HepG2 (cell line): Measurements from ENCODE around the gene AGGF1. TPM values are rescaled to one million over a fixed set of nuclear protein-coding genes. Genes with fewer than 3 reads are reported as not detected.

Experiments
- ATAC-seq: fragments of 200-7000 bp; cut with Tn5 transposase; 3 replicates; pipeline ENCODE4 v1.9.1; 2020; ENCODE audit warnings: mild to moderate bottlenecking, moderate library complexity
- BruUV-seq: library from RNA; stranded (reverse); fragments of 400-500 nt; replicated peaks from 2 replicates; lab custom pipeline; 2021; lab: Mats Ljungman, UMichigan
- CTCF ChIA-PET: fragments of 300-600 bp; formaldehyde crosslinking; extraction: SDS; loops from one replicate; lab custom pipeline; 2021; ENCODE audit warnings: low total read pairs, inconsistent platforms, low intra/inter-chr PET ratio; lab: Yijun Ruan, JAX
- POLR2A ChIA-PET: fragments of 350-600 bp; sonication (Branson Sonifier 250); formaldehyde crosslinking; loops from one replicate; lab custom pipeline; 2020; ENCODE audit warnings: antibody characterized with exemption, inconsistent platforms; lab: Yijun Ruan, JAX
- DNase-seq: peaks from one replicate; pipeline ENCODE4 v3.0.0-alpha.2; 2015; ENCODE audit warnings: low spot score
- FAIRE-seq: peaks from 3 replicates; lab custom pipeline; 2011; peaks lifted over from hg19 to GRCh38; lab: Jason Lieb, UNC
- H2AFZ ChIP-seq: one replicate; pipeline ENCODE4 v1.6.1; 2011; ENCODE audit warnings: low read length, inconsistent platforms
- H3K27ac ChIP-seq: fragments of 300-600 bp; 3 replicates; pipeline ENCODE4 v1.8.0; 2011; ENCODE audit warnings: mixed run types, mild to moderate bottlenecking, mixed read lengths, low read length, inconsistent platforms; ENCODE audit not compliant: insufficient read depth; ENCODE audit errors: extremely low read length
- H3K27me3 ChIP-seq, 2 experiments: fragments of 200-600 bp in 1 of 2; 2 replicates in 1 of 2; 3 replicates in 1 of 2; pipeline versions ENCODE4 v1.6.0 to v1.8.0; 2011; ENCODE audit warnings: low read length in 2 of 2, mild to moderate bottlenecking in 2 of 2, moderate library complexity in 2 of 2, inconsistent platforms in 1 of 2; ENCODE audit not compliant: insufficient read depth in 2 of 2, control insufficient read depth in 1 of 2
- H3K36me3 ChIP-seq, 2 experiments: fragments of 200-600 bp in 1 of 2; replicated peaks in 1 of 2; 2 replicates in 1 of 2; 3 replicates in 1 of 2; pipeline versions ENCODE4 v1.5.1 to v1.8.0; 2011; ENCODE audit warnings: low read length in 2 of 2, inconsistent platforms in 1 of 2; ENCODE audit not compliant: insufficient read depth in 2 of 2, control insufficient read depth in 1 of 2
- H3K4me1 ChIP-seq: 2 replicates; pipeline ENCODE4 v1.5.1; 2012; ENCODE audit warnings: low read length, inconsistent platforms; ENCODE audit not compliant: insufficient read depth
- H3K4me2 ChIP-seq: 2 replicates; pipeline ENCODE4 v1.6.0; 2011; ENCODE audit warnings: low read depth, low read length, inconsistent platforms
- H3K4me3 ChIP-seq, 3 experiments: fragments of 200-600 bp in 1 of 3; sonication (generic), shearing (Covaris generic) in 1 of 3; replicated peaks in 1 of 3; 2 replicates each; pipeline ENCODE4 v1.5.1; 2011 to 2016; ENCODE audit warnings: low read length in 3 of 3, inconsistent platforms in 2 of 3, low read depth in 2 of 3, mild to moderate bottlenecking in 2 of 3, control low read depth in 1 of 3, mixed read lengths in 1 of 3; ENCODE audit not compliant: insufficient read depth in 1 of 3
- H3K79me2 ChIP-seq: one replicate; pipeline ENCODE4 v1.6.1; 2011; ENCODE audit warnings: low read length, inconsistent platforms; ENCODE audit not compliant: insufficient read depth
- H3K9ac ChIP-seq: 2 replicates; pipeline ENCODE4 v1.6.0; 2011; ENCODE audit warnings: mild to moderate bottlenecking, low read depth, low read length, inconsistent platforms; ENCODE audit not compliant: insufficient read depth
- H3K9me3 ChIP-seq: 2 replicates; pipeline ENCODE4 v1.5.1; 2012; ENCODE audit warnings: mild to moderate bottlenecking, low read length
- H4K20me1 ChIP-seq: 2 replicates; pipeline ENCODE4 v1.6.0; 2011; ENCODE audit warnings: inconsistent platforms, mild to moderate bottlenecking, low read length, moderate library complexity; ENCODE audit not compliant: insufficient read depth
- EP300 ChIP-seq, 3 experiments: sonication (generic) in 1 of 3; formaldehyde crosslinking in 1 of 3; IDR thresholded peaks; 2 replicates each; pipeline versions ENCODE4 v1.5.1 to v1.6.1; 2011 to 2020; ENCODE audit warnings: low read depth in 2 of 3, low read length in 2 of 3, borderline replicate concordance in 1 of 3, improper control_type of control experiment in 1 of 3, mild to moderate bottlenecking in 1 of 3, missing genetic modification reagents in 1 of 3, moderate library complexity in 1 of 3
- HNRNPH1 ChIP-seq: fragments of 200-400 bp; formaldehyde crosslinking; optimal IDR thresholded peaks from 2 replicates; pipeline ENCODE3; 2017; ENCODE audit warnings: mild to moderate bottlenecking, low read depth, low read length
- KDM4B ChIP-seq: sonication (generic); formaldehyde crosslinking; IDR thresholded peaks from 2 replicates; pipeline ENCODE4 v1.4.0; 2020; ENCODE audit warnings: missing genetic modification reagents
- NFIC ChIP-seq: IDR thresholded peaks from 2 replicates; pipeline ENCODE4 v1.6.1; 2012; ENCODE audit warnings: mild to moderate bottlenecking, low read length, inconsistent platforms
- RAD21 ChIP-seq: fragments of 450-650 bp; formaldehyde crosslinking; IDR thresholded peaks from 2 replicates; pipeline ENCODE4 v1.5.0; 2020; ENCODE audit warnings: mild to moderate bottlenecking
- SMC3 ChIP-seq: IDR thresholded peaks from 2 replicates; pipeline ENCODE4 v1.6.1; 2011; ENCODE audit warnings: low read length, improper control_type of control experiment
- STAG1 ChIP-seq: sonication (generic); formaldehyde crosslinking; IDR thresholded peaks from 2 replicates; pipeline ENCODE4 v1.4.0; 2020; ENCODE audit warnings: missing genetic modification reagents
- ZFP36L1 ChIP-seq: sonication (generic); formaldehyde crosslinking; IDR thresholded peaks from 2 replicates; pipeline ENCODE4 v1.8.0; 2022; ENCODE audit warnings: mild to moderate bottlenecking, missing genetic modification reagents, moderate library complexity
- WGBS: methylation state at CpG from one replicate; pipeline ENCODE4 v1.1.6; 2017; ENCODE audit warnings: low lambda C conversion rate; 5-methylcytosine and 5-hydroxymethylcytosine counted together
- in situ Hi-C: cut with HindIII; loops from 2 replicates; pipeline ENCODE4 v1.10.0; 2017; ENCODE audit warnings: low pct_unique_long_range_greater_than_20kb; ENCODE audit not compliant: extremely low pct_ligation_motif_present
- intact Hi-C: fragments of 100-400 bp; cut with micrococcal nuclease; formaldehyde crosslinking; loops from one replicate; pipeline ENCODE4 v1.10.0; 2022; ENCODE audit not compliant: unreplicated experiment
- polyA plus RNA-seq, 8 experiments: library from polyadenylated mRNA; depleted of rRNA in 3 of 8; stranded (reverse) in 7 of 8; unstranded in 1 of 8; fragments of >200 nt; fragmentation: Illumina TruSeq in 4 of 8; extraction: Trizol in 4 of 8; gene quantifications; 2 replicates each; pipeline versions ENCODE4 v1.2.1 to v1.2.3, GENCODE V29; 2011 to 2016; ENCODE audit warnings: low read depth in 4 of 8, missing spikeins in 1 of 8, mixed read lengths in 1 of 8; ENCODE audit not compliant: insufficient read depth in 1 of 8
- total RNA-seq, 5 experiments: library from RNA; depleted of rRNA; stranded (reverse); fragments of >200 nt; fragmentation: Illumina TruSeq; extraction: Trizol; gene quantifications; 2 replicates each; pipeline ENCODE4 v1.2.3, GENCODE V29; 2016; ENCODE audit warnings: low read depth in 1 of 5
- TF ChIP-seq, protein P1 (sequence below): sonication (generic); formaldehyde crosslinking; IDR thresholded peaks from 2 replicates; pipeline ENCODE4 v1.5.0; 2020; ENCODE audit warnings: mild to moderate bottlenecking, missing genetic modification reagents, moderate library complexity
- TF ChIP-seq, protein P2 (sequence below): sonication (generic); formaldehyde crosslinking; IDR thresholded peaks from 2 replicates; pipeline ENCODE4 v1.5.1; 2020; ENCODE audit warnings: missing genetic modification reagents, mild to moderate bottlenecking, borderline replicate concordance

The AGGF1 gene
- total and polyA plus RNA-seq, 2 of the 13 experiments (the other 11 are each of a cell fraction or from before 2014, with no cell fraction given), result 12.9 to 15.5 TPM

DNA sequence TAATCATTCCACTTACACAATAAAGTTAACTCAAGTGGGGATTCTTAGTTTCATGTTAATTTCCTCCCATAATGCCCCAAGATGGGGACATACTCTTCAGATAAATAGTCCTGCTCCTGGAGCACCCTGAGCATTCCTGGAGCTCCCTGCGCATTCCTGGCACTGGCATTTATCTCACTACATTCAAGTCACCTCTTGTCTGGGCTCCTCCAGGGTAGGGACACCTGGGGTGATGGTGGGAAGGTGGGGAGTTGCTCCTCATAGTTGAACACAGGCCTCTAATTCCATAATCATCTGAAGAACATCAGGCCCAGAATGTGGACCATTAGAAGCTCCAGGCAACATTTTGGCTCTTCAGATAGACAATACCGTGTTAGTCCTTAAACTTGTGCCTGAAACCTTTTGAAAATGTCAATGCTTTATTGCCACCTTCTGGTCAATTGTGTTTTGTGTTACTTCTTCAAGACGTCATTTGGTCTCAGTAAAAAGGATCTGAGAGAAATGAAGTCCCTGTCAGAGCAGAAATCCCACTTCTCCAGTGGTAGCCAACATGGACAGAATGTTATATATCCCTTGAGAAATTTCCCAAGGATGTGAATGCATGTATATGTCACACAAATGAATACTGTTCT, 14.2 kb upstream of the AGGF1 start:
- POLR2A ChIA-PET, result no interaction called here
- intact Hi-C loops (loop anchor here (1.0 kb wide), 1 partner anchor 148 kb away; no protein-coding TSS in a partner anchor), in situ Hi-C loops (loop anchor here (5.0 kb wide), 1 partner anchor 149 kb away; no protein-coding TSS in a partner anchor)
- Histone ChIP-seq H3K4me1 (no peaks in the 10 kb centered on the region), H4K20me1 (no peaks in the 10 kb centered on the region), H3K9me3 (no peaks in the 10 kb centered on the region), H3K79me2 (no peaks in the 10 kb centered on the region), H3K4me2 (no peak overlapping the region), H2AFZ (no peak overlapping the region), H3K27ac (no peak overlapping the region), H3K27me3 (no peaks in the 10 kb centered on the region), H3K36me3 (no peaks in the 10 kb centered on the region), H3K9ac (no peak overlapping the region), H3K4me3 (no peak overlapping the region)
- FAIRE-seq, result peak; percentile 32
- 14% methylated on average over 3 of the region's 3 CpGs for WGBS
- CTCF ChIA-PET, result interaction anchor here (1.5 to 2.2 kb wide), 2 partner anchors 147 to 149 kb away, joined by 4 to 8 read pairs; no protein-coding TSS in a partner anchor
- DNase-seq, result peak; percentile 12
- no TSS peak for BruUV-seq
- no peak for ATAC-seq
- TF ChIP-seq STAG1 (CRISPR knock-in tag) (peak; percentile 63), SMC3 (peak; percentile 30; the same call in 1 of the 2 replicates), ZFP36L1 (CRISPR knock-in tag) (no peak), KDM4B (no peak), NFIC (no peak), RAD21 (CRISPR knock-in tag) (0 out of 2 replicates have a peak, but pooled peaks have one; percentile 31), EP300 (IDR thresholded peaks at IDR 0.05; ENCODE audit: low read depth in 2 of 2, low read length in 2 of 2) (no peak), EP300 (CRISPR knock-in tag; IDR thresholded peaks at IDR 0.05; ENCODE audit: borderline replicate concordance) (no peak), HNRNPH1 (no peak)
- TF ChIP-seq, protein P1, sequence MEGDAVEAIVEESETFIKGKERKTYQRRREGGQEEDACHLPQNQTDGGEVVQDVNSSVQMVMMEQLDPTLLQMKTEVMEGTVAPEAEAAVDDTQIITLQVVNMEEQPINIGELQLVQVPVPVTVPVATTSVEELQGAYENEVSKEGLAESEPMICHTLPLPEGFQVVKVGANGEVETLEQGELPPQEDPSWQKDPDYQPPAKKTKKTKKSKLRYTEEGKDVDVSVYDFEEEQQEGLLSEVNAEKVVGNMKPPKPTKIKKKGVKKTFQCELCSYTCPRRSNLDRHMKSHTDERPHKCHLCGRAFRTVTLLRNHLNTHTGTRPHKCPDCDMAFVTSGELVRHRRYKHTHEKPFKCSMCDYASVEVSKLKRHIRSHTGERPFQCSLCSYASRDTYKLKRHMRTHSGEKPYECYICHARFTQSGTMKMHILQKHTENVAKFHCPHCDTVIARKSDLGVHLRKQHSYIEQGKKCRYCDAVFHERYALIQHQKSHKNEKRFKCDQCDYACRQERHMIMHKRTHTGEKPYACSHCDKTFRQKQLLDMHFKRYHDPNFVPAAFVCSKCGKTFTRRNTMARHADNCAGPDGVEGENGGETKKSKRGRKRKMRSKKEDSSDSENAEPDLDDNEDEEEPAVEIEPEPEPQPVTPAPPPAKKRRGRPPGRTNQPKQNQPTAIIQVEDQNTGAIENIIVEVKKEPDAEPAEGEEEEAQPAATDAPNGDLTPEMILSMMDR (CRISPR knock-in tag), result peak; percentile 45
- TF ChIP-seq, protein P2, sequence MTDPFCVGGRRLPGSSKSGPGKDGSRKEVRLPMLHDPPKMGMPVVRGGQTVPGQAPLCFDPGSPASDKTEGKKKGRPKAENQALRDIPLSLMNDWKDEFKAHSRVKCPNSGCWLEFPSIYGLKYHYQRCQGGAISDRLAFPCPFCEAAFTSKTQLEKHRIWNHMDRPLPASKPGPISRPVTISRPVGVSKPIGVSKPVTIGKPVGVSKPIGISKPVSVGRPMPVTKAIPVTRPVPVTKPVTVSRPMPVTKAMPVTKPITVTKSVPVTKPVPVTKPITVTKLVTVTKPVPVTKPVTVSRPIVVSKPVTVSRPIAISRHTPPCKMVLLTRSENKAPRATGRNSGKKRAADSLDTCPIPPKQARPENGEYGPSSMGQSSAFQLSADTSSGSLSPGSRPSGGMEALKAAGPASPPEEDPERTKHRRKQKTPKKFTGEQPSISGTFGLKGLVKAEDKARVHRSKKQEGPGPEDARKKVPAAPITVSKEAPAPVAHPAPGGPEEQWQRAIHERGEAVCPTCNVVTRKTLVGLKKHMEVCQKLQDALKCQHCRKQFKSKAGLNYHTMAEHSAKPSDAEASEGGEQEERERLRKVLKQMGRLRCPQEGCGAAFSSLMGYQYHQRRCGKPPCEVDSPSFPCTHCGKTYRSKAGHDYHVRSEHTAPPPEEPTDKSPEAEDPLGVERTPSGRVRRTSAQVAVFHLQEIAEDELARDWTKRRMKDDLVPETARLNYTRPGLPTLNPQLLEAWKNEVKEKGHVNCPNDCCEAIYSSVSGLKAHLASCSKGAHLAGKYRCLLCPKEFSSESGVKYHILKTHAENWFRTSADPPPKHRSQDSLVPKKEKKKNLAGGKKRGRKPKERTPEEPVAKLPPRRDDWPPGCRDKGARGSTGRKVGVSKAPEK (CRISPR knock-in tag), result no peak
